Neural progenitor cell (in vitro differentiated cells): ENCODE data around the gene RAPGEF4.

Experiments used
- EZH2 ChIP-seq: fragments of 200-600 bp; sonication (generic); IDR thresholded peaks from 2 replicates; pipeline ENCODE4 v1.6.1; 2017; ENCODE audit warnings: antibody characterized with exemption, mild to moderate bottlenecking, moderate library complexity
- EZH2phosphoT487 ChIP-seq: fragments of 200-600 bp; sonication (generic); IDR thresholded peaks from 2 replicates; pipeline ENCODE4 v1.6.1; 2017; ENCODE audit warnings: antibody characterized with exemption
- TF ChIP-seq, protein P1 (sequence below): fragments of 200-600 bp; sonication (generic); IDR thresholded peaks from 2 replicates; pipeline ENCODE4 v1.5.1; 2017; ENCODE audit warnings: antibody characterized with exemption, mild to moderate bottlenecking

DNA sequence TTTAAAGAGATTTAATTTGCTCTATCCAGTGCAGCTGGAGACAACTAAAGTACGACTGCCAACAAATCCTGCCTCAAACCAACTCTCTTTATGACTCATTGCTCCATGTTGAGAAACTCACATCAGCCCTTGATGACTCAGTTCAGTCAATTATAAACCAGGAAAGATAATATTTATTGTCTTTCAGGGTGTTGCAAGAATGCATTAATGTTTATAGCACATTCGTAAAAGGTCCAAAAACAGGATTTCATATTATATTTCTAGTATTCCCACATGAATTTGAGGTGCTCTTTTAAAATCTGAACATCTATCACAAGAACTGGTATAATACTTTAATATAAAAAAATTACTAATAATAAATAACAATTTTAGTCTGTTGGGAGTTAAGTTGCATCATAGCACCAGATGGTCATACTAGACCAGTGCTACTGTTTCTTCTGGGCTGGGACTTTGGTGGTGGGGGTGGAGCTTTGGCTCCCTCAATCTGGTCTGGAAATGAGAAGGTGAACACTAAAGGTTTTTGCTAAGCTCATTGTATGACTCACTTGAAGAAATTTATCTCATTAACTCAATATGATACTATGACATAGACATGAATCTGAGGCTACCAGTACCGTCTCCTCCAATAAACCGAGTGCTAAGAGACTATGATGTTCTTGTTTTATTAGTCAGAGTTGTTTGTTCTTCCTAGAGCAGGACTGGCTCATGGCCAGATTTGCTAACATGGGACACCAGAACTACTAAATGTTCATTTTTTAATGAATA, 313.4 kb downstream of the RAPGEF4 start:
- TF ChIP-seq, protein P1, sequence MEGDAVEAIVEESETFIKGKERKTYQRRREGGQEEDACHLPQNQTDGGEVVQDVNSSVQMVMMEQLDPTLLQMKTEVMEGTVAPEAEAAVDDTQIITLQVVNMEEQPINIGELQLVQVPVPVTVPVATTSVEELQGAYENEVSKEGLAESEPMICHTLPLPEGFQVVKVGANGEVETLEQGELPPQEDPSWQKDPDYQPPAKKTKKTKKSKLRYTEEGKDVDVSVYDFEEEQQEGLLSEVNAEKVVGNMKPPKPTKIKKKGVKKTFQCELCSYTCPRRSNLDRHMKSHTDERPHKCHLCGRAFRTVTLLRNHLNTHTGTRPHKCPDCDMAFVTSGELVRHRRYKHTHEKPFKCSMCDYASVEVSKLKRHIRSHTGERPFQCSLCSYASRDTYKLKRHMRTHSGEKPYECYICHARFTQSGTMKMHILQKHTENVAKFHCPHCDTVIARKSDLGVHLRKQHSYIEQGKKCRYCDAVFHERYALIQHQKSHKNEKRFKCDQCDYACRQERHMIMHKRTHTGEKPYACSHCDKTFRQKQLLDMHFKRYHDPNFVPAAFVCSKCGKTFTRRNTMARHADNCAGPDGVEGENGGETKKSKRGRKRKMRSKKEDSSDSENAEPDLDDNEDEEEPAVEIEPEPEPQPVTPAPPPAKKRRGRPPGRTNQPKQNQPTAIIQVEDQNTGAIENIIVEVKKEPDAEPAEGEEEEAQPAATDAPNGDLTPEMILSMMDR: no peak
- no peak for TF ChIP-seq EZH2
- TF ChIP-seq EZH2phosphoT487: no peak
